GM12878 (cell line): ENCODE results near the gene DHX32. TPM values are rescaled to one million over a fixed set of nuclear protein-coding genes. Genes with fewer than 3 reads are reported as not detected.

Experiments
- ATF7 ChIP-seq: fragments of 450-650 bp; IDR thresholded peaks from 2 replicates; pipeline ENCODE4 v1.6.1; 2016; ENCODE audit warnings: low read depth, mild to moderate bottlenecking
- BHLHE40 ChIP-seq, 2 experiments: fragments of 450-650 bp in 1 of 2; IDR thresholded peaks; 2 replicates each; pipeline ENCODE4 v1.6.1; 2011 to 2017; ENCODE audit warnings: low read depth in 2 of 2, borderline replicate concordance in 1 of 2, improper control_type of control experiment in 1 of 2, low read length in 1 of 2, mild to moderate bottlenecking in 1 of 2
- BRCA1 ChIP-seq: IDR thresholded peaks from 2 replicates; pipeline ENCODE4 v1.6.1; 2011; ENCODE audit warnings: low read depth, low read length, improper control_type of control experiment
- CHD2 ChIP-seq: IDR thresholded peaks from 2 replicates; pipeline ENCODE4 v1.6.1; 2011; ENCODE audit warnings: low read depth, low read length, improper control_type of control experiment, borderline replicate concordance
- CREM ChIP-seq: IDR thresholded peaks from 2 replicates; pipeline ENCODE4 v1.6.1; 2014; ENCODE audit warnings: antibody characterized with exemption, low read depth
- DPF2 ChIP-seq: fragments of 450-650 bp; IDR thresholded peaks from 2 replicates; pipeline ENCODE4 v1.6.1; 2017; ENCODE audit warnings: mild to moderate bottlenecking
- EP300 ChIP-seq, 2 experiments: fragments of 150-350 bp in 1 of 2; IDR thresholded peaks; 2 replicates each; pipeline ENCODE4 v1.6.1; 2011 to 2012; ENCODE audit warnings: low read depth in 2 of 2, low read length in 2 of 2, borderline replicate concordance in 1 of 2, improper control_type of control experiment in 1 of 2, inconsistent platforms in 1 of 2; ENCODE audit not compliant: control insufficient read depth in 1 of 2
- HDAC6 ChIP-seq: fragments of 200-600 bp; sonication (generic); IDR thresholded peaks from one replicate; pipeline ENCODE4 v1.8.0; 2017; ENCODE audit warnings: antibody characterized with exemption; ENCODE audit not compliant: unreplicated experiment
- HDGF ChIP-seq: fragments of 450-650 bp; IDR thresholded peaks from 2 replicates; pipeline ENCODE4 v1.6.1; 2016; ENCODE audit warnings: antibody characterized with exemption
- LARP7 ChIP-seq: fragments of 450-650 bp; IDR thresholded peaks from 2 replicates; pipeline ENCODE4 v1.6.1; 2017; ENCODE audit warnings: mild to moderate bottlenecking
- NFYA ChIP-seq: IDR thresholded peaks from 2 replicates; pipeline ENCODE4 v1.6.1; 2011; ENCODE audit warnings: low read depth, mild to moderate bottlenecking, low read length, improper control_type of control experiment, borderline replicate concordance
- NFYB ChIP-seq: IDR thresholded peaks from 2 replicates; pipeline ENCODE4 v1.6.1; 2011; ENCODE audit warnings: low read depth, mild to moderate bottlenecking, low read length, improper control_type of control experiment, moderate library complexity; ENCODE audit not compliant: insufficient read depth
- NR2C1 ChIP-seq: fragments of 450-650 bp; IDR thresholded peaks from 2 replicates; pipeline ENCODE4 v1.6.1; 2017; ENCODE audit warnings: antibody characterized with exemption, mild to moderate bottlenecking, moderate library complexity
- NRF1 ChIP-seq: conservative IDR thresholded peaks from 2 replicates; pipeline ENCODE4 v1.6.1; 2011; ENCODE audit warnings: mild to moderate bottlenecking, low read depth, low read length, improper control_type of control experiment
- SUPT20H ChIP-seq: IDR thresholded peaks from 2 replicates; pipeline ENCODE4 v1.6.1; 2011; ENCODE audit warnings: low read depth, mild to moderate bottlenecking, low read length, moderate library complexity, borderline replicate concordance; ENCODE audit not compliant: control insufficient read depth
- TBL1XR1 ChIP-seq: IDR thresholded peaks from 2 replicates; pipeline ENCODE4 v1.6.1; 2012; ENCODE audit warnings: low read depth, low read length, improper control_type of control experiment
- YY1 ChIP-seq: IDR thresholded peaks from 2 replicates; pipeline ENCODE4 v1.6.1; 2011; ENCODE audit warnings: low read depth, mild to moderate bottlenecking, low read length
- ZNF217 ChIP-seq: fragments of 450-650 bp; IDR thresholded peaks from 2 replicates; pipeline ENCODE4 v1.6.1; 2017; ENCODE audit warnings: antibody characterized with exemption, mild to moderate bottlenecking
- ZNF274 ChIP-seq: IDR thresholded peaks from one replicate; pipeline ENCODE4 v1.8.0; 2011; ENCODE audit not compliant: insufficient read length, insufficient read depth
- polyA plus RNA-seq, 11 experiments: library from polyadenylated mRNA; depleted of rRNA in 4 of 11; unstranded in 6 of 11; stranded (reverse) in 5 of 11; fragments of >200 nt; fragmentation: Nextera tagmentation in 4 of 11; fragmentation: Illumina TruSeq in 1 of 11; extraction: Ambion mirVana in 4 of 11; extraction: Trizol in 1 of 11; gene quantifications; 1 replicate in 1 of 11; 2 replicates in 10 of 11; pipeline versions ENCODE4 v1.2.1 to v1.2.3, GENCODE V29; 2011 to 2016; ENCODE audit warnings: inconsistent platforms in 2 of 11, missing spikeins in 2 of 11, low read depth in 1 of 11
- total RNA-seq, 4 experiments: library from RNA; depleted of rRNA in 3 of 4; stranded (reverse); fragments of >200 nt in 3 of 4; fragmentation: Illumina TruSeq in 1 of 4; extraction: Trizol in 1 of 4; gene quantifications; 2 replicates each; pipeline versions ENCODE4 v1.2.1 to v1.2.3, GENCODE V29; 2013 to 2021
- TF ChIP-seq, protein P1 (sequence below): IDR thresholded peaks from 2 replicates; pipeline ENCODE4 v1.6.1; 2012; ENCODE audit warnings: low read depth, low read length, improper control_type of control experiment
- TF ChIP-seq, protein P2 (sequence below): fragments of 450-650 bp; IDR thresholded peaks from 2 replicates; pipeline ENCODE4 v1.6.1; 2018; ENCODE audit warnings: mild to moderate bottlenecking, low read depth, moderate library complexity; ENCODE audit not compliant: partially characterized antibody
- TF ChIP-seq, protein P3 (sequence below): fragments of 450-650 bp; IDR thresholded peaks from 2 replicates; pipeline ENCODE4 v1.6.1; 2017; ENCODE audit warnings: borderline replicate concordance
- TF ChIP-seq, protein P4 (sequence below): fragments of 450-650 bp; formaldehyde crosslinking; IDR thresholded peaks from 2 replicates; pipeline ENCODE4 v1.4.0; 2020; ENCODE audit warnings: mild to moderate bottlenecking, moderate library complexity

DHX32 gene
- total and polyA plus RNA-seq, 10 of the 15 experiments (the other 5 are each of a cell fraction or from before 2014, with no cell fraction given) = 5.4 to 21.0 (median 16.0) TPM

DNA sequence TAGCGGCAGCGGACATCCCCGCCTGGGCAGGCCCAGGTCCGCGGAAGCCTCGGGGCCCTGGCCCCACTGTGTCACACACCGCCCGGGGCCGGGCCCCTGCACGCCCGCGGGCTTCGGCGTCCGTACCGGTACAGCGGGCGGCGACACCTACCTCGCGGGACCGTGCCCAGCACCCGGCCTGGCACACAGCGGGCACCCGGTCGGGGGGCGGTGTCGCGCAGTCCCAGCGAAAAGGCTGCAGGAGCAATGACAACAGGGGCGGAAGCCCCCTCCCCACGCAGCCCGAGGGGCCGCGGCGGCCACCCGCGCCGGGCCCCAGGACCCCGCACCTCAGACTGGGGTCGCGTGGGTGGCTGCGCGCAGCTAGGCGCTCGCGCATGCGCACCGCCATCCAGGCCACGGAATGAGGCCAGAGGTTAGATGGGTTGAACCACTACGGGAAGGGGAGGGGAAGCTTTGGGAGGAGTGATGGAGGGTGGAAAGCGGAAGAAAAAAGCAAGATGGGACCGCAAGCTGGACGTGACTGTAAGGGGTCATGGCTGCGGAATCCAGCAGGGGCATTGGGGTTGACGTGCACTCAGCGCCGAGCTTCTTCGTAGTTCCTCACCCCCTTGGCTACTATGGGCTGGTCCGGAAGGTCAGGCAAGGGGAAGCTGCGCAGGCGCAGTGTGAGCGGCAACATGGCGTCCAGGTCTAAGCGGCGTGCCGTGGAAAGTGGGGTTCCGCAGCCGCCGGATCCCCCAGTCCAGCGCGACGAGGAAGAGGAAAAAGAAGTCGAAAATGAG, 58.0 kb downstream of the DHX32 start, which contains the start of the genes BCCIP and UROS (continued):
- TF ChIP-seq CREM = no peak
- TF ChIP-seq LARP7 = peak; percentile 95
- peak; percentile 98 for TF ChIP-seq NR2C1
- peak; percentile 90 for TF ChIP-seq DPF2
- TF ChIP-seq, protein P1, sequence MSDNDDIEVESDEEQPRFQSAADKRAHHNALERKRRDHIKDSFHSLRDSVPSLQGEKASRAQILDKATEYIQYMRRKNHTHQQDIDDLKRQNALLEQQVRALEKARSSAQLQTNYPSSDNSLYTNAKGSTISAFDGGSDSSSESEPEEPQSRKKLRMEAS = peak; percentile 34
- TF ChIP-seq CHD2 = no peak
- TF ChIP-seq, protein P2, sequence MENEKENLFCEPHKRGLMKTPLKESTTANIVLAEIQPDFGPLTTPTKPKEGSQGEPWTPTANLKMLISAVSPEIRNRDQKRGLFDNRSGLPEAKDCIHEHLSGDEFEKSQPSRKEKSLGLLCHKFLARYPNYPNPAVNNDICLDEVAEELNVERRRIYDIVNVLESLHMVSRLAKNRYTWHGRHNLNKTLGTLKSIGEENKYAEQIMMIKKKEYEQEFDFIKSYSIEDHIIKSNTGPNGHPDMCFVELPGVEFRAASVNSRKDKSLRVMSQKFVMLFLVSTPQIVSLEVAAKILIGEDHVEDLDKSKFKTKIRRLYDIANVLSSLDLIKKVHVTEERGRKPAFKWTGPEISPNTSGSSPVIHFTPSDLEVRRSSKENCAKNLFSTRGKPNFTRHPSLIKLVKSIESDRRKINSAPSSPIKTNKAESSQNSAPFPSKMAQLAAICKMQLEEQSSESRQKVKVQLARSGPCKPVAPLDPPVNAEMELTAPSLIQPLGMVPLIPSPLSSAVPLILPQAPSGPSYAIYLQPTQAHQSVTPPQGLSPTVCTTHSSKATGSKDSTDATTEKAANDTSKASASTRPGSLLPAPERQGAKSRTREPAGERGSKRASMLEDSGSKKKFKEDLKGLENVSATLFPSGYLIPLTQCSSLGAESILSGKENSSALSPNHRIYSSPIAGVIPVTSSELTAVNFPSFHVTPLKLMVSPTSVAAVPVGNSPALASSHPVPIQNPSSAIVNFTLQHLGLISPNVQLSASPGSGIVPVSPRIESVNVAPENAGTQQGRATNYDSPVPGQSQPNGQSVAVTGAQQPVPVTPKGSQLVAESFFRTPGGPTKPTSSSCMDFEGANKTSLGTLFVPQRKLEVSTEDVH = no peak
- TF ChIP-seq SUPT20H = no peak
- TF ChIP-seq HDAC6 = no peak
- peak; percentile 66 for TF ChIP-seq NRF1
- TF ChIP-seq ZNF217 = no peak
- TF ChIP-seq BHLHE40 (IDR thresholded peaks at IDR 0.05; ENCODE audit: borderline replicate concordance in 1 of 2, low read depth in 2 of 2, low read length in 1 of 2) = peak; percentile 98 to 99
- no peak for TF ChIP-seq NFYB
- no peak for TF ChIP-seq NFYA
- TF ChIP-seq, protein P3, sequence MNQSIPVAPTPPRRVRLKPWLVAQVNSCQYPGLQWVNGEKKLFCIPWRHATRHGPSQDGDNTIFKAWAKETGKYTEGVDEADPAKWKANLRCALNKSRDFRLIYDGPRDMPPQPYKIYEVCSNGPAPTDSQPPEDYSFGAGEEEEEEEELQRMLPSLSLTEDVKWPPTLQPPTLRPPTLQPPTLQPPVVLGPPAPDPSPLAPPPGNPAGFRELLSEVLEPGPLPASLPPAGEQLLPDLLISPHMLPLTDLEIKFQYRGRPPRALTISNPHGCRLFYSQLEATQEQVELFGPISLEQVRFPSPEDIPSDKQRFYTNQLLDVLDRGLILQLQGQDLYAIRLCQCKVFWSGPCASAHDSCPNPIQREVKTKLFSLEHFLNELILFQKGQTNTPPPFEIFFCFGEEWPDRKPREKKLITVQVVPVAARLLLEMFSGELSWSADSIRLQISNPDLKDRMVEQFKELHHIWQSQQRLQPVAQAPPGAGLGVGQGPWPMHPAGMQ = no peak
- no peak for TF ChIP-seq ZNF274
- no peak; the same call in 1 of the 2 replicates for TF ChIP-seq BRCA1
- TF ChIP-seq, protein P4, sequence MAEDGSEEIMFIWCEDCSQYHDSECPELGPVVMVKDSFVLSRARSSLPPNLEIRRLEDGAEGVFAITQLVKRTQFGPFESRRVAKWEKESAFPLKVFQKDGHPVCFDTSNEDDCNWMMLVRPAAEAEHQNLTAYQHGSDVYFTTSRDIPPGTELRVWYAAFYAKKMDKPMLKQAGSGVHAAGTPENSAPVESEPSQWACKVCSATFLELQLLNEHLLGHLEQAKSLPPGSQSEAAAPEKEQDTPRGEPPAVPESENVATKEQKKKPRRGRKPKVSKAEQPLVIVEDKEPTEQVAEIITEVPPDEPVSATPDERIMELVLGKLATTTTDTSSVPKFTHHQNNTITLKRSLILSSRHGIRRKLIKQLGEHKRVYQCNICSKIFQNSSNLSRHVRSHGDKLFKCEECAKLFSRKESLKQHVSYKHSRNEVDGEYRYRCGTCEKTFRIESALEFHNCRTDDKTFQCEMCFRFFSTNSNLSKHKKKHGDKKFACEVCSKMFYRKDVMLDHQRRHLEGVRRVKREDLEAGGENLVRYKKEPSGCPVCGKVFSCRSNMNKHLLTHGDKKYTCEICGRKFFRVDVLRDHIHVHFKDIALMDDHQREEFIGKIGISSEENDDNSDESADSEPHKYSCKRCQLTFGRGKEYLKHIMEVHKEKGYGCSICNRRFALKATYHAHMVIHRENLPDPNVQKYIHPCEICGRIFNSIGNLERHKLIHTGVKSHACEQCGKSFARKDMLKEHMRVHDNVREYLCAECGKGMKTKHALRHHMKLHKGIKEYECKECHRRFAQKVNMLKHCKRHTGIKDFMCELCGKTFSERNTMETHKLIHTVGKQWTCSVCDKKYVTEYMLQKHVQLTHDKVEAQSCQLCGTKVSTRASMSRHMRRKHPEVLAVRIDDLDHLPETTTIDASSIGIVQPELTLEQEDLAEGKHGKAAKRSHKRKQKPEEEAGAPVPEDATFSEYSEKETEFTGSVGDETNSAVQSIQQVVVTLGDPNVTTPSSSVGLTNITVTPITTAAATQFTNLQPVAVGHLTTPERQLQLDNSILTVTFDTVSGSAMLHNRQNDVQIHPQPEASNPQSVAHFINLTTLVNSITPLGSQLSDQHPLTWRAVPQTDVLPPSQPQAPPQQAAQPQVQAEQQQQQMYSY = no peak
- no peak; the same call in 1 of the 2 replicates for TF ChIP-seq TBL1XR1
- peak; percentile 97 for TF ChIP-seq YY1
- peak; percentile 93 for TF ChIP-seq HDGF
- peak; percentile 100 for TF ChIP-seq ATF7
- TF ChIP-seq EP300 (IDR thresholded peaks at IDR 0.05; ENCODE audit: borderline replicate concordance in 1 of 2, control insufficient read depth in 1 of 2, low read depth in 2 of 2, low read length in 2 of 2) = no peak
